Measurements from ENCODE around the gene PPP1R26.

GRCh38 chr9:135478191-135478590 is 1.4 kb upstream of the PPP1R26 start:
- TF ChIP-seq, protein P1, sequence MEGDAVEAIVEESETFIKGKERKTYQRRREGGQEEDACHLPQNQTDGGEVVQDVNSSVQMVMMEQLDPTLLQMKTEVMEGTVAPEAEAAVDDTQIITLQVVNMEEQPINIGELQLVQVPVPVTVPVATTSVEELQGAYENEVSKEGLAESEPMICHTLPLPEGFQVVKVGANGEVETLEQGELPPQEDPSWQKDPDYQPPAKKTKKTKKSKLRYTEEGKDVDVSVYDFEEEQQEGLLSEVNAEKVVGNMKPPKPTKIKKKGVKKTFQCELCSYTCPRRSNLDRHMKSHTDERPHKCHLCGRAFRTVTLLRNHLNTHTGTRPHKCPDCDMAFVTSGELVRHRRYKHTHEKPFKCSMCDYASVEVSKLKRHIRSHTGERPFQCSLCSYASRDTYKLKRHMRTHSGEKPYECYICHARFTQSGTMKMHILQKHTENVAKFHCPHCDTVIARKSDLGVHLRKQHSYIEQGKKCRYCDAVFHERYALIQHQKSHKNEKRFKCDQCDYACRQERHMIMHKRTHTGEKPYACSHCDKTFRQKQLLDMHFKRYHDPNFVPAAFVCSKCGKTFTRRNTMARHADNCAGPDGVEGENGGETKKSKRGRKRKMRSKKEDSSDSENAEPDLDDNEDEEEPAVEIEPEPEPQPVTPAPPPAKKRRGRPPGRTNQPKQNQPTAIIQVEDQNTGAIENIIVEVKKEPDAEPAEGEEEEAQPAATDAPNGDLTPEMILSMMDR (conservative IDR thresholded peaks at IDR 0.05; ENCODE audit: low read depth in 2 of 2) = no peak
- TF ChIP-seq POLR2AphosphoS5 (IDR thresholded peaks at IDR 0.05; ENCODE audit: low read depth) (no peak), EZH2 (IDR thresholded peaks at IDR 0.05; ENCODE audit: low read depth, unreplicated experiment) (no peak), NANOG (IDR thresholded peaks at IDR 0.05; ENCODE audit: borderline replicate concordance) (no peak), ZNF331 (CRISPR knock-in tag; IDR thresholded peaks at IDR 0.05; ENCODE audit: low read depth) (no peak), EZH2phosphoT487 (IDR thresholded peaks at IDR 0.05; ENCODE audit: unreplicated experiment) (no peak), JUNB (IDR thresholded peaks at IDR 0.05; ENCODE audit: unreplicated experiment) (no peak), CREB1 (CRISPR knock-in tag; IDR thresholded peaks at IDR 0.05; ENCODE audit: low read depth) (no peak), ZNF114 (CRISPR knock-in tag; IDR thresholded peaks at IDR 0.05) (no peak)
- TF ChIP-seq, protein P2, sequence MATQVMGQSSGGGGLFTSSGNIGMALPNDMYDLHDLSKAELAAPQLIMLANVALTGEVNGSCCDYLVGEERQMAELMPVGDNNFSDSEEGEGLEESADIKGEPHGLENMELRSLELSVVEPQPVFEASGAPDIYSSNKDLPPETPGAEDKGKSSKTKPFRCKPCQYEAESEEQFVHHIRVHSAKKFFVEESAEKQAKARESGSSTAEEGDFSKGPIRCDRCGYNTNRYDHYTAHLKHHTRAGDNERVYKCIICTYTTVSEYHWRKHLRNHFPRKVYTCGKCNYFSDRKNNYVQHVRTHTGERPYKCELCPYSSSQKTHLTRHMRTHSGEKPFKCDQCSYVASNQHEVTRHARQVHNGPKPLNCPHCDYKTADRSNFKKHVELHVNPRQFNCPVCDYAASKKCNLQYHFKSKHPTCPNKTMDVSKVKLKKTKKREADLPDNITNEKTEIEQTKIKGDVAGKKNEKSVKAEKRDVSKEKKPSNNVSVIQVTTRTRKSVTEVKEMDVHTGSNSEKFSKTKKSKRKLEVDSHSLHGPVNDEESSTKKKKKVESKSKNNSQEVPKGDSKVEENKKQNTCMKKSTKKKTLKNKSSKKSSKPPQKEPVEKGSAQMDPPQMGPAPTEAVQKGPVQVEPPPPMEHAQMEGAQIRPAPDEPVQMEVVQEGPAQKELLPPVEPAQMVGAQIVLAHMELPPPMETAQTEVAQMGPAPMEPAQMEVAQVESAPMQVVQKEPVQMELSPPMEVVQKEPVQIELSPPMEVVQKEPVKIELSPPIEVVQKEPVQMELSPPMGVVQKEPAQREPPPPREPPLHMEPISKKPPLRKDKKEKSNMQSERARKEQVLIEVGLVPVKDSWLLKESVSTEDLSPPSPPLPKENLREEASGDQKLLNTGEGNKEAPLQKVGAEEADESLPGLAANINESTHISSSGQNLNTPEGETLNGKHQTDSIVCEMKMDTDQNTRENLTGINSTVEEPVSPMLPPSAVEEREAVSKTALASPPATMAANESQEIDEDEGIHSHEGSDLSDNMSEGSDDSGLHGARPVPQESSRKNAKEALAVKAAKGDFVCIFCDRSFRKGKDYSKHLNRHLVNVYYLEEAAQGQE (IDR thresholded peaks at IDR 0.05; ENCODE audit: unreplicated experiment) = no peak

Data from GM23338 (cell line).